ENCODE measurements around the gene MIA2.
A peak's percentile ranks its signal among the peaks of the same experiment; 100 is the strongest.
"Not testable (repeated sequence)": the region's sequence is repeated elsewhere in the genome, so short reads cannot be mapped to it uniquely, and the experiment has no call there.

MIA2 gene

DNA sequence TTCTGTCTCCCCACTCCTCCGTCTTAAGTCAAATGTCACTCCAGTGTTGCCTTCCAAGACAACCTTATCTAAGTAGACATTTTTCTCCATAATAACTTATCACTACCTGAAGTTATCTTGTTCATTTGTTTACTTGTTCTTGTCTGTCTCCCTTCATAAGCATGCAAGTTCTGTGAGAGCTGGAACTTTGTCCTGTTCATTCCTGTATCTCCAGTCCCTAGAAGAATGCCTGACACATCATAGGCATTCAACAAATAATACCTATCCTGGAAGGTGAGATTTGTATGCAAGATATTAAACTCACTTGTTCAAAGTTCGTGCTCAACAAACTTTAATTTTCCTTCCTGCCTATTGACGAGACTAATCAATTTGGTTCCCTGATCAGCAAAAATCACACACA is 5.7 kb upstream of the MIA2 start:
- in situ Hi-C loops (cut with MboI; ENCODE audit: low sequenced_read_pairs, unreplicated experiment): no loop called here
- DNase-seq (ENCODE audit: low spot score): no peak
- TF ChIP-seq, protein P1, sequence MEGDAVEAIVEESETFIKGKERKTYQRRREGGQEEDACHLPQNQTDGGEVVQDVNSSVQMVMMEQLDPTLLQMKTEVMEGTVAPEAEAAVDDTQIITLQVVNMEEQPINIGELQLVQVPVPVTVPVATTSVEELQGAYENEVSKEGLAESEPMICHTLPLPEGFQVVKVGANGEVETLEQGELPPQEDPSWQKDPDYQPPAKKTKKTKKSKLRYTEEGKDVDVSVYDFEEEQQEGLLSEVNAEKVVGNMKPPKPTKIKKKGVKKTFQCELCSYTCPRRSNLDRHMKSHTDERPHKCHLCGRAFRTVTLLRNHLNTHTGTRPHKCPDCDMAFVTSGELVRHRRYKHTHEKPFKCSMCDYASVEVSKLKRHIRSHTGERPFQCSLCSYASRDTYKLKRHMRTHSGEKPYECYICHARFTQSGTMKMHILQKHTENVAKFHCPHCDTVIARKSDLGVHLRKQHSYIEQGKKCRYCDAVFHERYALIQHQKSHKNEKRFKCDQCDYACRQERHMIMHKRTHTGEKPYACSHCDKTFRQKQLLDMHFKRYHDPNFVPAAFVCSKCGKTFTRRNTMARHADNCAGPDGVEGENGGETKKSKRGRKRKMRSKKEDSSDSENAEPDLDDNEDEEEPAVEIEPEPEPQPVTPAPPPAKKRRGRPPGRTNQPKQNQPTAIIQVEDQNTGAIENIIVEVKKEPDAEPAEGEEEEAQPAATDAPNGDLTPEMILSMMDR (IDR thresholded peaks at IDR 0.05; ENCODE audit: borderline replicate concordance, control extremely low read depth, extremely low read depth, insufficient read depth, missing control alignments): no peak

DNA sequence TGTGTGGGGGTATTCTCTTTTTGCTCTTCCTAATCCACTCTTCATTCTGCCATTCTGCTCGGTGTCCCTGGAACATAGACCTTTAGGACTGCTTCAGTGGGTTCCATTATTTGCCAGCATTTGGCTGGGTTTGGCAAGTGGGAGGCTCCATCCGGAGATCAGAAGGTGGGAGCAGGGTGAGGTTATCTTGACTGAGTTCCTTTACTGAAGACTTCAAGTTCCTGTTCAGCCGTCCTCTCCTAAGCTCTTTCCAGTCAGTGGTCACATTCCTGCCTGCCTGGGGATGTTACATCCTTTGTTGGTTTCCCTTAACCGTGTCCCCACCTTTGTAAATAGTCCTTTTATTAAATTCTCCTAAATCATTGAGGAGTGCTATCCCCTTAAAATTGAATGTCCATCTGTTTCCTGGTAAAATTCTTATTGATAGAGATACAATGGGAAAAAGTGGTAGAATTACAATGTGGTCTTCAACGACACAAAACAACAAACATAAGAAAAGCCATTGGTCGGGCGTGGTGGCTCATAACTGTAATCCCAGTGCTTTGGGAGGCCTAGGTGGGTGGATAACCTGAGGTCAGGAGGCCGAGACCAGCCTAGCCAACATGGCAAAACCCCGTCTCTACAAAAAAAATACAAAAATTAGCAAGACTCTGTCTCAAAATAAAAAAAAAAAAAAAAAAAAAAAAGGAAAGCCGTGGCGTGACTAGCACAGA is 5.0 kb upstream of the MIA2 start:
- TF ChIP-seq, protein P1 (IDR thresholded peaks at IDR 0.05; ENCODE audit: borderline replicate concordance, control extremely low read depth, extremely low read depth, insufficient read depth, missing control alignments): no peak
- in situ Hi-C loops (cut with MboI; ENCODE audit: low sequenced_read_pairs, unreplicated experiment): no loop called here
- DNase-seq (ENCODE audit: low spot score): no peak

DNA sequence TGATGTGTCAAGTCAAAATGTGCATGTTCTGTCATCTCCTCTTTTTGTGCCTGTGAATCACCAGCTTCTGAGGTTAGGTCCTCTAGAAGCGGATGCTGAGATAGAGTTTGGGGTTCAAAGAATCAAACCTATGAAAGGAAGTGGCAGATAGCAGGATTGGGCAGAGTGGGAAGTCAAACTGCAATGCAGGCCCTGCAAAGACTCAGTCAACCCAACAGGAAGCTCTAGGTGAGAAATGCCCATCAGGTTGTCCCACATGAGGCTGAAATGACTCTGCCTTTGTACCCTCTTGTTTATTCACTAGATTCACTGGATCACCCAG is 4.5 kb upstream of the MIA2 start:
- TF ChIP-seq, protein P1 (IDR thresholded peaks at IDR 0.05; ENCODE audit: borderline replicate concordance, control extremely low read depth, extremely low read depth, insufficient read depth, missing control alignments): no peak
- DNase-seq (ENCODE audit: low spot score): no peak
- in situ Hi-C loops (cut with MboI; ENCODE audit: low sequenced_read_pairs, unreplicated experiment): no loop called here

DNA sequence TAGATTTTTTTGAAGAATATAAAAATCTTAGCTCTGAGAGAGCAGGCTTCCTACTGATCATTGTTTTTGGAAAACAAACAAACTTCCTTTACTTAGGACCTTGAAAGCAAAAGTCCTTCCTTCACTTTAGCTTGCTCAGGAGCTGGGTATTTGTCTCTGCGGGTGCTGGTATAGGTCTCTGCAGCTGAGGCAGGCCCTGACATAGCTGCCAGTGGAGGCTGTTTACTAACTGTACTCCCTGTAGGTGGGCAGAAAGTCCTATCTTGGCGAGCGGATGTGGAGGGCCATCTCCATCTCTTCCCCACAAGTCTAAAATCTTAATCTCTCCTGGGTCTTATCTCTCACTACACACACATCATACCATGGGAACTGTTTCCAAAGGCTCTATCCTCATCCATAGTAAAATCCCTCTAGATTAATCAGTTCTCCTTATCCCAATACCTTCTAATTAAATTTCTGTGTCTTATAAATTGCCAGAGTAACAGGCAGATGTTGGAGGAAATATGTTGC is 4.1 kb upstream of the MIA2 start:
- in situ Hi-C loops (cut with MboI; ENCODE audit: low sequenced_read_pairs, unreplicated experiment): no loop called here
- TF ChIP-seq, protein P1 (IDR thresholded peaks at IDR 0.05; ENCODE audit: borderline replicate concordance, control extremely low read depth, extremely low read depth, insufficient read depth, missing control alignments): no peak
- DNase-seq (ENCODE audit: low spot score): no peak

DNA sequence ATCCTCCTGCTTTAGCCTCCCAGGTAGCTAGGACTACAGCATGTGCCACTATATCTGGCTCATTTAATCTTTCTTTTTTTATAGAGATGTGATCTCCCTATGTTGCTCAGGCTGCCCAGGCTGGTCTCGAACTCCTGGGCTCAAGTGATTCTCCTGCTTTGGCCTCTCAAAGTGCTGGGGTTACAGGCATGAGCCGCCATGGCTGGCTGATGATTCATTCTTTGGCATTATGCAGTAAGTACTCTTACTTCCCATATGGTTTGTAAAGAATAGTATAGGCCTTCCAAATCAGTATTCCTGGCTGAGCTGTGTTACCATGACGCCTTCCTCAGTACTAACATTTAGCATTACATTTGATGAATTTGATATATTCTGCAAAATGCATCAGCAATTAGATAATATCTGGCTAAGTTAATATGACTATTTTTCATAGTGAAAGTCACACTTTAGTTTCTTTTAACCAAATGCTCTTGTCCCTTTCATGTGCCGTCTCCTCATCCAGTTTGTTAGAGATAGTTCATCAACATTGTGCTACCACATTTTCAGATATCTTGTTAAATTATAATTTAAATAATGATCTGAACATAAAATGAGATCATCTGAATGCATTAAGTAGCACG is 3.2 kb upstream of the MIA2 start:
- no peak for DNase-seq (ENCODE audit: low spot score)
- in situ Hi-C loops (cut with MboI; ENCODE audit: low sequenced_read_pairs, unreplicated experiment): no loop called here
- TF ChIP-seq, protein P1 (IDR thresholded peaks at IDR 0.05; ENCODE audit: borderline replicate concordance, control extremely low read depth, extremely low read depth, insufficient read depth, missing control alignments): no peak

DNA sequence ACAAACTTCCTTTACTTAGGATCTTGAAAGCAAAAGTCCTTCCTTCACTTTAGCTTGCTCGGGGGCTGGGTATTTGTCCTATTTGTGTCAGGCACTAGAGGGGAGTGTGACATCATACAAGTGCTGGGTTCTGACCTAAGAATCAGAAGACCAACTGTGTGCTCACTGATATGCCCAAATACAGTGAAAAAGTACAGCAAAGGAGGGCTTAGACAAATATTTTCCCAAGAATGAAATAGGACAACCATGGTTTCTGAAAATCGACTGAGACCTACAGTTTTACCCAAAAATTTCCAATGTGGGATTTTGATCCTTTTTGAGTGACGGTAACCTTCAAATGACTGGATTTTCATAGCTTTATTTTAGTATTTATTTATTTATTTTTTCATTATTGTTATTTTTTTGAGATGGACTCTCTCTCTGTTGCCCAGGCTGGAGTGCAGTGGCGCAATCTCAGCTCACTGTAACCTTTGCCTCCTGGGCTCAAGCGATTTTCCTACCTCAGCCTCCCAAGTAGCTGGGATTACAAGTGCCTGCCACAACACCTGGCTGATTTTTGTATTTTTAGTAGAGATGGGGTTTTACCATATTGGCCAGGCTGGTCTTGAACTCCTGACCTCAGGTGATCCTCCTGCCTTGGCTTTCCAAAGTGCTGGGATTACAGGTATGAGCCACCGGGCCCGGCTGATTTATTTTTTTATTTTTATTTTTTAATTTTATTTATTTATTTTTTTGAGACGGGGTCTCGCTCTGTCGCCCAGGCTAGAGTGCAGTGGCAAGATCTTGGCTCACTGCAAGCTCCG is 1.8 kb upstream of the MIA2 start:
- in situ Hi-C loops (cut with MboI; ENCODE audit: low sequenced_read_pairs, unreplicated experiment): not testable (repeated sequence)
- TF ChIP-seq, protein P1 (IDR thresholded peaks at IDR 0.05; ENCODE audit: borderline replicate concordance, control extremely low read depth, extremely low read depth, insufficient read depth, missing control alignments): peak; percentile 53
- DNase-seq (ENCODE audit: low spot score): peak; percentile 45
